Forelimb muscle (tissue), 1 donor: ENCODE data around the gene NR0B2. TPM values are rescaled to one million over a fixed set of nuclear protein-coding genes. Genes with fewer than 3 reads are reported as not detected.

Experiments
- DNase-seq: peaks from one replicate; pipeline ENCODE4 v3.0.0-alpha.2; 2013; ENCODE audit warnings: low read depth
- polyA plus RNA-seq: library from polyadenylated mRNA; unstranded; fragments of 120-200 nt; gene quantifications from one replicate; pipeline ENCODE4 v1.2.1, GENCODE V29; 2013; ENCODE audit not compliant: insufficient read length

The NR0B2 gene
- polyA plus RNA-seq, 1 donor: not detected

DNA sequence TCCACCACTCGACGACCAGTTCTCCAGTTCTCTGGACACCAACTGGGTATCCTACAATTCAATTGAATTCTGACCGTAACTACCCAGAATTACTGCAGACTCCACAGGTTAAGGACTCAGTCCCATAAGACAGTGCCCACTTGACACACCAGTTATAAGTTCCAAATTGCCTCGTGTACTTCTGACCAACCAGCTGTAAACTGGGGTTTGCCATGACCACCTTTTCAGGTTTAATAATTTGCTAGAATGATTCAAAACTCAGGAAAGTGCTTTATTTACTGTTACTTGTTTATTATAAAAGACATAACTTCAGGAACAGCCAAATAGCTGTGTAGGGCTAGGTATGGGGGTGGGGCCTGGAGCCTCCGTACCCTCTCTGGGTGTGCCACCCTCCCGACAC, 23.0 kb upstream of the NR0B2 start:
- DNase-seq: no peak

DNA sequence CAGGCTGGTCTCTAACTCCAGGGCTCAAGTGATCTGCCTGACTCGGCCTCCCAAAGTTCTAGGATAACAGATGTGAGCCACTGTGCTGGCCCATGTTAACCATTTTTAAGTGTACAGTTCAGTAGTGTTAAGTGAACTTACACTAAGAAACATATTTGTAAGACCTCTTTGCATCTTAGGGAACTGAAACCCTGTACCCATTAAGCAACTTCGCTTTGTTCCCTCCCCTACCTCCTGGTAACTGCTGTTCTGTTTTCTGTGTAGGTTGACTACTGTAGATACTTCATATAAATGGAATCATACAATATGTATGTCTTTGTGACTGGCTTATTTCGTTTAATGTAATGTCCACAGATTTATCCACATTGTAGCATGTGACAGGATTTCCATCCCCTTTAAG, 18.8 kb upstream of the NR0B2 start:
- no peak for DNase-seq

DNA sequence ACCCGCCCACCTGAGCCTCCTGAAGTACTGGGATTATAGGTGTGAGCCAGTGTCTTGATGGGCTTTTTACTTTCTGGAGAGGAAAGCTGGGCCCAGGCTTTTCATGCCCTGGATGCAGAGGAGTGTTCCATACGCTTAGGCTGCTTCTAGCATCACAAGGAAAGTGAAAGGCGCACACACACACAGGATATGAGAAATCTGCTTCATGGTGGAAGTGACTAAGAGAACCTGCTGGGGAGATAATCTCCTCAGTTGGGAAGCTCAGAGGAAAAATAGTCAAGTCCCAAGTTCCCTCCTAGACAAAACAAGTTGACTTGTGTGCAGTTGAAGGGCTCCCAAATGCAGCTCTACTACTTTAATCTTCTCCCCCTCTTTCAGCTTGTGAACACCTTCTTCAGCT, 9.9 kb upstream of the NR0B2 start:
- no peak for DNase-seq

DNA sequence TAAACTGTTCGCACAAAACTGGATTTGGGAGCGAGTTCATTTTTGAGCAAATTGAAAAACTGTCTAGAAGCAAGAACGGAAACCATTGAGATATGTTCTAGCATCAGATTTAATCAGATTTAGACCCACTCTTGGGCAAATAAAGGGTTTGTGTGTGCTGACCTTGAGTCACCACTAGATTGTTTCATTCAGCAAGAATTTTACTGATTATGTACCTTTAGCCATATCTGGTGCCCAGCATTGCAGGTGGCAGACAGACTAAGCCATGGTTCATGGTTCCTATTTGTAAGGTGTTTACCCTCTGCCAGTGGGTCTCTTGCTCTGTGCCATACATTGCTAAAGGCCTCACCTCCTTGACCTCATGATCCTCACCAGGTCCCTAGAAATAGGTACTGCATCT, 9.1 kb upstream of the NR0B2 start:
- no peak for DNase-seq

DNA sequence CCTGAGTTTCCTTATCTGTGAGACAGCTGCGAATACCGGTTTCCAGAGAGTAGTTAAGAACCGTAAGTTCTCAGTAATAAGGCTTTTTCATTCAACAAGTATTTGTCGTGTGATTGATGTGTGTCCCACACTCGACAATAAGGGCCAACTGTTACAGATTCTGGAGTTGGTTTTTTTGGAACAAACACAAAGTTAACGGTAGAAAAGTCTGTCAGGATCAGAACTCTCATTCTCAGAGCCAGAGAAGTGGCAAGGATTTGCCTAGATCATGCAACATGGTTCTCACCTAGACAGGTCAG, 8.6 kb upstream of the NR0B2 start:
- DNase-seq: no peak

DNA sequence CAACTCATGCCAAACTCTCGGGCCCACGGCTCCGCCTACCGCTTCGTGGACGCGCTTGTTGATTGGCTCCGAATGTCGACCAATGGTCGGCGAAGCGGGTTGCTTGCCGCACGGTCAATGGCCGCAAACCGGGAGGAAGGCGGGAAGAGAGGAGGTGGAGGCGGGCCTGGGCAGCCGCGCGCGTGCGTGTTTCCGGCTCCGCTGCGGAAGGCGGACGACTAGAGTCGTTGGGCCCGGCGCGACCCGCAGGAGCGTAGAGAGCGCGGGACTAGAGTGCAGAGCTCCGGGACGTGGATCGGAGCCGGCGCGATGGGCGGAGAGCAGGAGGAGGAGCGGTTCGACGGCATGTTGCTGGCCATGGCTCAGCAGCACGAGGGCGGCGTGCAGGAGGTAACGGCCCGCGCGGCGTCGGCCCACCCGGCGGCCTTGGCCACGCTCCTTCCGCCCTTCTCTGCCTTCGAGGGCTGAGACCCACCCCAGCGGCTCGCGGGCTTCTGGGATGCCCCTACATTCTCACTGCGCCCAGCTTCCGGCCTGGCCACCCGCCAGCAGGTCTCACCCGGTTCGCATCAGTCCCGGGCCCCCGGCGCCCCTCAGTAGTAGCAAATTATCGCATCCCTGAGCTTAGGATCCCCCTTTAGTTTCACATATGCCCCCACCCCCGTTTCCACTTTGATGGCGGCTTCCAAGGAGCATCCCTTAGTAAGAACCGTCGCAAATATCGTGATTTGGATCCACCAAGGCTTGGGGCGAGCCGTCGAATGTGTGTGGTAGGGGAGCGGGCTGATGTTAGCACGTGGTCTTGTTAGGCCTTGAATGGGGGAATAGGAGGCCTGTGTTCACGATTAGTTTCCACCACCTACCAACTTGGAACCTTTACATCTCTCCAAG, 8.0 kb upstream of the NR0B2 start, which contains the start of gene NUDC:
TSS of gene NUDC (plus strand) at position 204 of the 891 bp plus-strand sequence. CDS start at position 310, 106 bp downstream.
- DNase-seq: peak; percentile 93

DNA sequence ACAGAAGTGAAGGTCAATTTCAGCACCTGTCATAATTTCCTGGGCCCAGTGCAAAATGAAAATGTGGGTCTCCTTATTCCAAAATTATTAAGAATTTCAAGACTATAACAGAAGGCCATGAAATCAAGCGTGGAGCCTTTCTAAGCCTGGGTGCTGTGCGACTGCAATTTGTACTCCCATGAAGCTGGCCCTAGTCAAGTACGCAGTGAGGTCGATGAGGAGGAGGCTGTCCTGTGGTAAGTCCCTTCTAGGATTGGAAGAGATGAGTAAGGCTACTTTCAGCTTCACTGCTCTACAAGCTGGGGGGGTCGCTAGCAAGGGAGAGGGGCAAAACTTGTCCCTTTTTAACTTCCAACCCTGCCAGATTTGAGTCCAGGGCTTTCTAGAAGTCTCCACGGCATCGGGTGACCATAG, 7.4 kb upstream of the NR0B2 start:
- no peak for DNase-seq

DNA sequence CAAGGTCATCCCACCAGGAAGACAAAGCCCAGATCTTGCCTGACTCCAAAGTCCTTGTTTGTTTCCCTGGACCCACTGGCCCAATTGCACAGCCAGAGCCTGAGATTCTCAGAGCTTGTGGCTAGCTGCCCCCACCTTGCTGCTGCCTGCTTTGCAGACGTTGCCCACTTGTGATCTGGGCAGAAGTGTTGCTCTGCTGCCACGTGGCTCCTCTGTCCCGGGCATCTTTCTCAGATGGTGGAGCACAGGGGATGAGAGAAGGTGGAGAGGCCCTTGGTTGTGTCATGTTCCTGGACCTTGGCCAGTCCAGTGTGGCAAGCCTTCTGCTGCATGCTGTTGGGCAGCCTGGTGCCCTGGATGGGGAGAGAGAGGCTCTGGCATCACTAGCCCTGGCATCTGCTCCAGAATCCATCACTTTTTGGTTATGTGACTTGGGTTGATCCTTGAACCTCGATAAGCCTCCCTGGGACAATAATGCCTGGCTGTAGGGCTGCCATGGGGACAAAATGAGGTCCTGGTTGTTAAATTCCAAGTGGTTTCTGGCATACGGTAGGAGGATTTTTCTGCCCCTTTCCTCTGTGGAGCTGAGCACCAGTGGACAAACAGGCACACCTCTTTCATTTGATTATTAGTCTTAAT, 1.5 kb upstream of the NR0B2 start:
- no peak for DNase-seq

DNA sequence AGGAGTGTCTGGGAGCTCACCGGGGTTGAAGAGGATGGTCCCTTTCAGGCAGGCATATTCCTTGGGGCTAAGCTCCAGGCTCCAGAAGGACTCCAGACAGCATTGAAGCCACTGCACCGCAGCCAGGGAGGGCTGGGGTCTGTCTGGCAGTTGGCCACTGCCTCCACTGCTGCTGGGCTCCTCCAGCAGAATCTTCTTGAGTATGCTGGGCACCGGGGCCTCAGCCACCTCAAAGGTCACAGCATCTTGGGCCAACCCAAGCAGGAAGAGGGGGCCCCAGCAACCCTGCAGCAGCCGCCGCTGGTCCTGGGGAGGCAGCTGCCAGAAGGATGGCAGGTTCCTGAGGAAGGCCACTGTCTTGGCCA, 404 bp downstream of the NR0B2 start:
- DNase-seq: no peak

DNA sequence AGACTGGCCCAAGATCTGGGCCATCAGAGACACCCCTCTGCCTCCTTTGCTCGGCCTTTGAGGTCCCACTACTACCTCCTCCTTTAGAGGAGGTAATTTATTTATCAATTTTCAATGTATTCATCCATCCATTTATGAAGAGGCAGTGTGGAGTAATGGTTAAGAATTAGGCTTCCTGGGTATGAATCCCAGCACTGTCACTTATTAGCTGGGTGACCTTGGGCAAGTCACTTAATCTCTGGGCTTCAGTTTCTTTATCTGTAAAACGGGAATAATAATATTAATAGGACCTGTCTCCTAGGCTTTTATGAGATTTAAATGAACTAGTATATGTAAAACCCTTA, 1.7 kb downstream of the NR0B2 start:
- no peak for DNase-seq

DNA sequence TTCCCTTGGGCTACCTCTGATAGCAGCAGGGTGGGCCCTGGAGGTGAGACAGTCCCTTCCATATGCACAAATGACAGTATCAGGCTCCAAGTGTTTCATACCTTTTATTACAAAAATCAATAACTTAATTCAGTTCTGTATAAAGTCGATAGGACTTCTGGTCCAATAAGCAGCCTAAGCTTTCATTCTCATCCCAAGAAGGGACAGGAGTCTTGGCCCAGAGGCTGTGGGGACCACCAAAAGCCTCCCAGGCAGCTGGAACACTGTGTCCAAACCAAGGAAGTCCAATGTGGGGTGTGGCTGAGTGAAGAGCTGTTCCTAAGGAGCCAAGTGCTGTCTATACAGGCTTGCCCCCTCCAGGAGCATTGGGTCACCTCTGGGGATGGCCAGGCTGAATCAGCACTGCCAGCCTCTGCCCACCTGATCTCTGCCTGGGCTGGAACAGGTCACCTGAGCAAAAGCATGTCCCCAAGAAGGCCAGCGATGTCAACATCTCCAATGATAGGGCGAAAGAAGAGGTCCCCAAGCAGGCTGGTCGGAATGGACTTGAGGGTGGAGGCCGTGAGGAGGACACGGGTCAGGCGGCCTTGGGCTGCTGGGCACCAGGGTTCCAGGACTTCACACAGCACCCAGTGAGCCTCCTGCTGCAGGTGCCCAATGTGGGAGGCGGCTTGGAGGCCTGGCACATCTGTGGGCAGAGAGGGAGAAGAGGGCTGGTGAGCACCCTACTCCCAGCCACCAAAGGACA, 2.2 kb downstream of the NR0B2 start:
- DNase-seq: no peak

DNA sequence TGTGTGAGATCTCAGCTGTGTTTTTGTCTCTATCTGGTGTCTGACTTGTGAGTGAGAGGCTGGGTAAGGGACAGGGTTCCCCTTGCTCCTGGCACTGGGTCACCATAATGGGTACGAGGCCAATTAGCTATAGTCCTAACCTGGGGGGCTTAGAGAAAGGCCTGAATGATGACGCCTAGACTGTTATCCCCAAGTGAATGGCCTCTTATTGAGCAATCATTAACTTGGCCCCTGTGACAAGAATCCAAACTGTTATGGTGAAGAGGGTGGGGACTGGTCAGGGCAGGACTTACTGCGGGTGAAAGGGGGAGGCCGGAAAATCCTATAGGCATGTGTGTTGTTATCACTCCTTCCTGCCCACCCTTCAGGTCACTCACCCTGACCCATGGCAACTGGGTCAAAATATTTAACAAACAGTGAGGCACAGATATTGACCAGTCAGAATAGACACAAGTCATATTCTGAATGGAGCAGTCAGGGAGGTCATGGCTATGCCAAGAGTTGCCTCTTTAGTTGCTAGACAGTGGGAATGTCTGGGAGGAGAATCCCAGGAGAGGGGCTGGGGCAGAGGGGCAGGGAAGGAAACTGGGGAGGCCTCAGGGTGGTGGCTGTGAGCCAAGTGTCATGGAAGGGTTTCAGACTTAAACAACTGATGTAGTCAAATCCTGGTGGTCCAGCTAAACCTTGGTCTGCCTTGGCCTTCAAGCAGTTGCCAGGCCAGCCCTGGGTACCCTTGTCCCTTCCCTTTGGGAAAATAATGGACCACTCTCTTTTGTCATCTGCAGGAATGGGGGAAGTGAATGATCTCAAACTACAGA, 3.2 kb downstream of the NR0B2 start:
- no peak for DNase-seq

DNA sequence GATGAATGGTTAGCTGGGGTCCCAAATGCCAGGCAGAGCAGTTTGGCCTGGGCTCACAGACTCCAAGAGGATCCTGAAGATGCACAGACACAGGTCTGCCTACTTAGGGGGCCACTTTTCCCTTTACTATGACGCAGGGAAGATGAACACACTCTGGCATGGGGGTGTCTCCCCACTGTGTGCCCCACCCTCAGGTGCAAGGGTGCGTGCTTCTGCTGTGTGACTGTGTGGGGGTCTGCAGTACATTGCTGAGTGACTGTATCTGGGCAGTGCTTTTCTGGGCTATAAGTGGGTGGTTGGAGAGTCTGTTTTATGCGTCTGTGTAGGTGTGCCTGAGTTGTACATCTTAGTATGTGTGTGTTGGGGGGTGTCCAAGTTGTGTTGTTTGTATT, 3.8 kb downstream of the NR0B2 start:
- DNase-seq: no peak

DNA sequence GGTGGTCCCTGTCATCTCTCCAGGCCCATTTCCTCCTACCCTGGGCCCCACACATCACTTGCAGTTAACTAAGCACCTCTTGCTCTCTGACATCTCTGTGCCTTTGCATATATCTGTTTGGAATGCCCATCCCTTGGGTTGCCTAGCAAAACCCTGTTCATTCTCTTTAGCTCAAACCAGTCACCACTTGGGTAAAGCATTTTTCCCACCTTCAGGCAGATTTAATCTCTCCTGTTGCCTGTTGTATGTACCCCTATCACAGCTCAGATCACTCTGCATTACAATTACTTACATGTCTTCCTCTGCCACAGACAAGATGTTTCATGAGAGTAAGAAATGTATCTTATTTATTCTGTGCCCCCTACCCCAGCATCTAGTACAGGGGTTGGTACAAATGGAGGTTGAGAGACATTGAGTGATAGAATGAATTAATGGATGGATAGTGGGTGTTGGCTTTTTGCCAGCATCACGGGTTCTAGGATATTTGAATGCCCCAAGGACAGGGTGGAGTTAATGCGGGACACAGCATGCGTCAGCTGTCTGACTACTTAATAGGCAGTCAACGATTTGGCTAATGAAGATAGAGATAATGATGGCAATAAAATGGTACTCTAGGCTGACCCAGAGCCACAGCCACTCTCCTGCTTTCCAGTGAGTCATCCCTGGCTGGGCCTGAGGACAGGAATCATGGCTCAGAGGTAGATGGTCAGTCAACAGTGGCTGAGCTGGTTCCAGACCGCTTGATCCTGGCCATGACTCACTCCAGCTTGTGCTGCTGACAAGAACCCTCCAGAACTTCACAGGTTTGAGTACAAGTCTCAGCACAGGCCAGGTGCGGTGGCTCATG, 6.5 kb downstream of the NR0B2 start:
- no peak for DNase-seq

DNA sequence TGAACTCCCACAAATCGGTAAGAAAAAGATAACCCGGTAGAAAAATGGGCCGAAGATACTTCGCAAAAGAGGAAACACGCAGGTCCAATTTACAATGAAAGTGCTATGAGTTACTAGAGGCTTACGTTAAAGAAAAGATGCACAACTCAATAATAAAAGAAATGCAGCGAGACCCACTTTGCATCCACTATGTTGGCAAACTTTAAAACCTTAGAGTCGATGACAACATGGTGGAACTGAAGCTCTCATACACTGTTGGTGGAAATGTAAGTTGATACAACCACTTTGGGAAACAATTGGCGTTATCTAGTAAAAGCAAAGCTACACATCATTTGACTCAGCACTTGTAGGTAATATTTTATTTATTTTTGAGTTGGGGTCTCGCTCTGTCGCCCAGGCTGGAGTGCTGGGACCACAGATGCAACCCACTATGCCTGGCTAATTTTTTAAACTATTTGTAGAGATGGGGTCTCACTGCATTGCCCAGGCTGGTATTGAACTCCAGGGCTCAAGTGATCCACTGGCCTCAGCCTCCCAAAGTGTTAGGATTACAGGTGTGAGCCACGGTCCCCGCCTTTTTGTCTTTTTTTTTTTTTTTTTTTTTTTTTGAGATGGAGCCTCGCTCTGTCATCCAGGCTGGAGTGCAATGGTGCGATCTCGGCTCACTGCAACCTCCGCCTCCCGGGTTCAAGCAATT, 12.8 kb downstream of the NR0B2 start:
- DNase-seq: no peak

DNA sequence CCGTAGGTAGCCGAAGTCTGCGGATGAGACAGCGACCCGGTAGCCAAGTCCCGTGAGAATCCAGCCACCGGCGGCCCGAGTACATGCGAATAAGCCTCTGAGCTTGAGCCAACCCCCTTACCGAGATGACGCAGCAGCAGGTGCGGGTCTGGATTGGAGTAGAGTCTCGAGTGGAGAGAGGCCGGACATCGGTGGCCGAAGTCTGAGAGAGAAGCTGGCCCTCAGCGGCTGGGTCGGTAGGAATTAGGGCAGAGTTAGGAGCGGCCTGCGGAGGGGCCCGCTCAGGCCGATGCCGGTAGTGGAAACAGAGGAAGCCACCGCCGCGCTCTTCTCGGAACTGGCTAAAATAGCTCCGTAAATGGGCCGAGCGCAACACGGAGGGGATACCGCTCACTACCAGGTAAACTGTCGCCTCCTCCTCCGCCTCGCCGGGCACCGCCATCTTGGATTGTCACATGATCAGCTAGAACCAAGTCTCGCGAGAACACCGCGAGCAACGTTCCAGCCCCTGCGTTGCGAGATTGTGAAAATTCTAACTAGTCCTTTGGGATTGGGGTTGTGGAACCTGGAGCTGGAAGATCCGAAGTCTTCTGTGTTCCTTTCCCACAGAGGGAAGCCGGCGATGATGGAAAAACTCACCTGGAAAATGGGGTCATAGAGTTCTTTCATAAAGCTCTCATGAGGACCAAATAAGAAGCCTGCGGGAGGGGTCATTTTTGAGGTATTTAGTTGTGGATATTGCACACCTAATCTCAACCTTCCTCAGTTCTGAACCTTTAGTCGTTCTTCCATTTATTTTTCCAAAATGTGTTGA, 13.6 kb downstream of the NR0B2 start, which contains the start of gene GPATCH3:
TSS of gene GPATCH3 (minus strand) at position 467 of the 814 bp plus-strand sequence. CDS start at position 442, 25 bp downstream.
- peak; percentile 84 for DNase-seq

DNA sequence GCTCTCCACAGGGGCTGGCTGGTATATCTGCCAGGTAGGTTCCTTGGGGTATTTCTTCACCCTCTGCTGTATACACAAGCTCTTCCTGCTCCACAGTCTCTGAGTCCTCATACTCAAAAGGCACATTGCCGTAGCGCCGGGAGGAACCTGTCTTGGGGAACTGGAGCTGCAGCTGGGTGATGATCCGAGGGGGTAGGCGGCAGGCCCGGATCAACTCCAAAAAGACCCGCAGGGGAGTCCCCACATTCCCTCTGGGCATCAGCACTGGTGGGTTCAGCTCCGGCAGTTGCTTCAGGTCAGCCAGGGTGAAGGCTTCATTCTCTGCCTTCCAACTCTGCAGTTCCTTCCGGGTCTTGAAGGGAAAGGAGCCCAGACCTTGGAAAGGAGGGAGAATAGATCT, 16.4 kb downstream of the NR0B2 start:
- no peak for DNase-seq

DNA sequence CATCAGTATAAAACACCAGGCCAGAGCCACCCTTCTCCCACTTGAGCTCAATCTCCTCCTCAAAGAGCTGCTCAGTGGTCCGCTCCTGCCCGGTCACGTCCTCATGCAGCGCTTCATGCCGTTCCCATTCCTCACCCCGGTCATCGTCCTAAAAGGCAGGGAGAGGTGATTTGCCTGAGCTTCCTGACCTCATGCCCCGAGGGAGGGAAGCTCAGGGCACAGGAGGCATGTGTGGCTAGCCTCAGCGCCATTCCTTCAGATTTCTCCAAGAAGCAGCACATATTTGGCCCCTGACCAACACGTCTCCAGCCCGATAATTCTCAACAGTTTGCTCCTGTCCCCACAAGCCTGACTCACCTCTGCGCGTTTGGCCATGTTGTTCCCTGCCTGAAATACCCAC, 19.5 kb downstream of the NR0B2 start:
- no peak for DNase-seq

DNA sequence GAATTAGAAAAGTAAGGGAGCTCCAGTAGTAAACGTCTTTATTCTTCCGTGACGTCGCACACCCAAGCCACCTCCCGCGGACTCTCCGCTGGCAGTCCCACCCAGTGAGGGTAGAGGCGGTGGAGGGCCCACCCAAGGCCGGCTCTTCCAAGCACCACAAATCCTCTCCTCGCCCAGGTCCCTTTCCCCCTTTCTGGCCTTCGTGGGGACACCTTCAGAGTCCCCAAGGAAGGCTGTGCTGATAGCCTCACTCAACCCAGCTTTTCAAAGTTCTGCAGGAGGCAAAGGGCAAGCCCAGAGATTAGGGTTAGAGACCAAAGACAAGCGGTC, 23.3 kb downstream of the NR0B2 start:
- no peak for DNase-seq
